Aorta (tissue), 5 donors: ENCODE results near the gene AEN. TPM values are rescaled to one million over a fixed set of nuclear protein-coding genes. Genes with fewer than 3 reads are reported as not detected.
A peak's percentile ranks its signal among the peaks of the same experiment; 100 is the strongest.

ENCODE experiments used
- ATAC-seq: fragments of 200-7000 bp; cut with Tn5 transposase; one replicate; pipeline ENCODE4 v1.9.1; 2022; ENCODE audit warnings: moderate library complexity; ENCODE audit not compliant: low FRiP score
- DNase-seq, 2 donors: peaks; one replicate each; pipeline ENCODE4 v3.0.0-alpha.2; 2020
- H3K27ac ChIP-seq, 2 donors: one replicate each; pipeline ENCODE4 v1.5.1; 2013; ENCODE audit warnings: low read length in 2 of 2, mild to moderate bottlenecking in 2 of 2, moderate library complexity in 2 of 2, control low read depth in 1 of 2, inconsistent platforms in 1 of 2, low read depth in 1 of 2
- H3K27me3 ChIP-seq, 2 donors: one replicate each; pipeline ENCODE4 v1.6.1; 2013; ENCODE audit warnings: control low read depth in 1 of 2, low read length in 1 of 2, mild to moderate bottlenecking in 1 of 2, moderate library complexity in 1 of 2; ENCODE audit not compliant: insufficient read depth in 2 of 2, control insufficient read depth in 1 of 2
- H3K36me3 ChIP-seq, 2 donors: one replicate each; pipeline ENCODE4 v1.6.1; 2013; ENCODE audit warnings: control low read depth in 1 of 2, low read length in 1 of 2, mild to moderate bottlenecking in 1 of 2; ENCODE audit not compliant: insufficient read depth in 2 of 2, control insufficient read depth in 1 of 2
- H3K4me1 ChIP-seq, 2 donors: one replicate each; pipeline ENCODE4 v1.6.1; 2013; ENCODE audit warnings: low read length in 2 of 2, control low read depth in 1 of 2, mild to moderate bottlenecking in 1 of 2, moderate library complexity in 1 of 2; ENCODE audit not compliant: insufficient read depth in 2 of 2, control insufficient read depth in 1 of 2
- H3K4me3 ChIP-seq, 2 donors: one replicate each; pipeline ENCODE4 v1.5.1; 2013; ENCODE audit warnings: low read length in 2 of 2, control low read depth in 1 of 2, mild to moderate bottlenecking in 1 of 2
- H3K9me3 ChIP-seq: one replicate; pipeline ENCODE4 v1.6.1; 2013; ENCODE audit warnings: mild to moderate bottlenecking, low read length; ENCODE audit not compliant: control insufficient read depth
- whole genome bisulfite sequencing, 2 donors: extraction: QIAGEN DNeasy Blood & Tissue Kit; methylation state at CpG; one replicate each; pipeline ENCODE4 v1.1.7; 2013; 5-methylcytosine and 5-hydroxymethylcytosine counted together
- intact Hi-C, 2 donors: fragments of 100-400 bp; cut with DNase I; formaldehyde crosslinking; loops; one replicate each; pipeline versions ENCODE4 v1.14.2 to v1.15.0; 2022
- polyA plus RNA-seq, 2 donors: library from polyadenylated mRNA; stranded (reverse); fragments of 200-250 nt; gene quantifications; one replicate each; pipeline ENCODE4 v1.2.3, GENCODE V29; 2013
- total RNA-seq, 2 donors: library from RNA; stranded (reverse); fragmentation: NEBNext Ultra II Directional; extraction: Animal tissue kit (Norgen Biotek cat#: 25700); gene quantifications; one replicate each; pipeline ENCODE4 v1.2.1, GENCODE V29; 2021
- donor health status: healthy with polysubstance abuse.
- donor health status: Bipolar disorder and iron deficiency.
- donor health status: DM: no; HTN: no; CAD: no.
- donor health status: DM: no; HTN: no; CAD: no.
- donor health status: DM: yes; HTN: yes; CAD: no.

AEN gene
- total and polyA plus RNA-seq, 4 donors, result 7.1 to 22.3 (median 10.3) TPM

GRCh38 chr15:88634449-88634848 lies 13.3 kb downstream of the AEN start:
- WGBS, 2 donors, result 92 to 93% methylated on average over 2 of the region's 2 CpGs
- intact Hi-C loops, result no loop called here

GRCh38 chr15:88635318-88635717 lies 14.2 kb downstream of the AEN start:
- H3K27me3 ChIP-seq, result no peaks in the 10 kb centered on the region
- ATAC-seq, result no peak
- intact Hi-C loops, result no loop called here
- no peak for DNase-seq
- peaks cover 0 to 2% of the 10 kb centered on the region in 2 donors for H3K4me1 ChIP-seq
- no peak overlapping the region for H3K27ac ChIP-seq
- H3K9me3 ChIP-seq, result no peaks in the 10 kb centered on the region
- peaks cover 0 to 4% of the 10 kb centered on the region in 2 donors for H3K36me3 ChIP-seq
- no peak overlapping the region for H3K4me3 ChIP-seq
- 81% methylated on average over 6 of the region's 6 CpGs for WGBS, 2 donors

More at GRCh38 chr15:88634449-88634848, 13.3 kb downstream of the AEN start:
- Histone ChIP-seq H3K36me3 (peaks cover 0 to 4% of the 10 kb centered on the region in 2 donors), H3K27ac (no peak overlapping the region), H3K4me3 (no peak overlapping the region), H3K27me3 (no peaks in the 10 kb centered on the region), H3K4me1 (peaks cover 0 to 2% of the 10 kb centered on the region in 2 donors), H3K9me3 (no peaks in the 10 kb centered on the region)
- no peak for DNase-seq
- no peak for ATAC-seq

GRCh38 chr15:88636050-88636449 lies 14.9 kb downstream of the AEN start:
- ATAC-seq (no peak), DNase-seq (no peak)
- intact Hi-C loops, result no loop called here
- WGBS, 2 donors, result 87 to 93% methylated on average over 11 of the region's 11 CpGs
- Histone ChIP-seq H3K27ac (no peak overlapping the region), H3K4me3 (no peak overlapping the region), H3K27me3 (no peaks in the 10 kb centered on the region), H3K9me3 (no peaks in the 10 kb centered on the region), H3K4me1 (peaks cover 0 to 2% of the 10 kb centered on the region in 2 donors), H3K36me3 (peaks cover 0 to 4% of the 10 kb centered on the region in 2 donors)

GRCh38 chr15:88636654-88637053 lies 15.5 kb downstream of the AEN start:
- 87 to 89% methylated on average over 5 of the region's 5 CpGs for WGBS, 2 donors
- ATAC-seq (no peak), DNase-seq (no peak)
- Histone ChIP-seq H3K27me3 (no peaks in the 10 kb centered on the region), H3K36me3 (peaks cover 0 to 2% of the 10 kb centered on the region in 2 donors), H3K9me3 (no peaks in the 10 kb centered on the region), H3K27ac (no peak overlapping the region), H3K4me3 (no peak overlapping the region), H3K4me1 (peaks cover 0 to 2% of the 10 kb centered on the region in 2 donors)
- intact Hi-C loops, result no loop called here

GRCh38 chr15:88637436-88637835 lies 16.3 kb downstream of the AEN start:
- no peak overlapping the region for H3K27ac ChIP-seq
- ATAC-seq (no peak), DNase-seq (peak in 1 of 2 donors; percentile 14)
- H3K27me3 ChIP-seq, result no peaks in the 10 kb centered on the region
- H3K9me3 ChIP-seq, result no peaks in the 10 kb centered on the region
- H3K4me1 ChIP-seq, result peaks cover 0 to 2% of the 10 kb centered on the region in 2 donors
- no peak overlapping the region for H3K4me3 ChIP-seq
- H3K36me3 ChIP-seq, result no peaks in the 10 kb centered on the region
- intact Hi-C loops, result no loop called here
- WGBS, 2 donors, result 78 to 80% methylated on average over 7 of the region's 7 CpGs

GRCh38 chr15:88637841-88638625 lies 16.9 kb downstream of the AEN start:
- peak overlapping the region in 1 of 2 donors; percentile 3 for H3K4me3 ChIP-seq
- H3K27me3 ChIP-seq, result no peaks in the 10 kb centered on the region
- H3K27ac ChIP-seq, result peak overlapping the region; percentile 46 to 98
- intact Hi-C loops, result no loop called here
- H3K36me3 ChIP-seq, result no peaks in the 10 kb centered on the region
- peaks cover 0 to 2% of the 10 kb centered on the region in 2 donors for H3K4me1 ChIP-seq
- DNase-seq (peak in 1 of 2 donors; percentile 70), ATAC-seq (peak; percentile 41)
- H3K9me3 ChIP-seq, result no peaks in the 10 kb centered on the region
- WGBS, 2 donors, result 66 to 72% methylated on average over 7 of the region's 7 CpGs

- WGBS, 2 donors, result 10 to 11% methylated on average over 27 of the region's 27 CpGs
- H3K9me3 ChIP-seq, result no peaks in the 10 kb centered on the region
- peak within 1 kb of the TSS; percentile 1 to 3 for H3K4me3 ChIP-seq
- intact Hi-C loops, result no loop called here
- no peaks in the 10 kb centered on the region for H3K27me3 ChIP-seq
- ATAC-seq (peak; percentile 95), DNase-seq (peak; percentile 95 to 96)
- peaks cover 0 to 2% of the 10 kb centered on the region in 2 donors for H3K4me1 ChIP-seq
- H3K27ac ChIP-seq, result peak within 1 kb of the TSS; percentile 46 to 98
- no peaks in the 10 kb centered on the region for H3K36me3 ChIP-seq
Measured at GRCh38 chr15:88638626-88639372, 17.7 kb downstream of the AEN start, which contains the start of gene ISG20. Gene ISG20, plus strand, starts transcription at chr15:88639016. Its CDS starts 351 bp downstream, at chr15:88639367.

- Histone ChIP-seq H3K4me3 (no peak overlapping the region), H3K4me1 (peaks cover 0 to 2% of the 10 kb centered on the region in 2 donors), H3K36me3 (no peaks in the 10 kb centered on the region), H3K9me3 (no peaks in the 10 kb centered on the region), H3K27ac (no peak overlapping the region), H3K27me3 (no peaks in the 10 kb centered on the region)
- intact Hi-C loops, result no loop called here
- no peak for DNase-seq
- 95% methylated on average over 12 of the region's 12 CpGs for WGBS, 2 donors
- no peak for ATAC-seq
Measured at GRCh38 chr15:88641959-88642452, 20.9 kb downstream of the AEN start.
